ENCODE measurements around the gene PLA2G4D.

PLA2G4D gene

DNA sequence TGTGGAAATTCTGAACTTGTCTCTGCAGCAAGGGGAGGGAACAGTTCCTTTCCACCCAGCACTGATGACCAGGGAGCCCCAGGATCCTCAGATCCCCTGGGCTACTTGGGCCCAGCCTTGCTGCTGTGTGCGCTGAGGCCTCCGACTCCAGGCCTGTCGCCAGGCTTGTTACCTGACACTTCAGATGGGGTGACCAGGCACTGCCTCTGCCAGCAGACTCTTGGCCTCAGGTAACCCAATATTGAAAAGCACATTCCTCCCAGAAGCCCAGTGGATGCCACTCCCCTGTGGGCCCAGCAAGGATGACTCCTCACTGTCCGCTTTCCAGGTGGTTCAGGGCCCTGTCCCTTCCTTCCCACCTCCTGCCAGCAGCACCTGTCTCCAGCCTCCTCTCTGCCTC is 70.1 kb downstream of the PLA2G4D start:
- TF ChIP-seq, protein P1, sequence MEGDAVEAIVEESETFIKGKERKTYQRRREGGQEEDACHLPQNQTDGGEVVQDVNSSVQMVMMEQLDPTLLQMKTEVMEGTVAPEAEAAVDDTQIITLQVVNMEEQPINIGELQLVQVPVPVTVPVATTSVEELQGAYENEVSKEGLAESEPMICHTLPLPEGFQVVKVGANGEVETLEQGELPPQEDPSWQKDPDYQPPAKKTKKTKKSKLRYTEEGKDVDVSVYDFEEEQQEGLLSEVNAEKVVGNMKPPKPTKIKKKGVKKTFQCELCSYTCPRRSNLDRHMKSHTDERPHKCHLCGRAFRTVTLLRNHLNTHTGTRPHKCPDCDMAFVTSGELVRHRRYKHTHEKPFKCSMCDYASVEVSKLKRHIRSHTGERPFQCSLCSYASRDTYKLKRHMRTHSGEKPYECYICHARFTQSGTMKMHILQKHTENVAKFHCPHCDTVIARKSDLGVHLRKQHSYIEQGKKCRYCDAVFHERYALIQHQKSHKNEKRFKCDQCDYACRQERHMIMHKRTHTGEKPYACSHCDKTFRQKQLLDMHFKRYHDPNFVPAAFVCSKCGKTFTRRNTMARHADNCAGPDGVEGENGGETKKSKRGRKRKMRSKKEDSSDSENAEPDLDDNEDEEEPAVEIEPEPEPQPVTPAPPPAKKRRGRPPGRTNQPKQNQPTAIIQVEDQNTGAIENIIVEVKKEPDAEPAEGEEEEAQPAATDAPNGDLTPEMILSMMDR (IDR thresholded peaks at IDR 0.05; ENCODE audit: low read depth, low read length, poor library complexity, severe bottlenecking), result no peak
- no peak for TF ChIP-seq EZH2phosphoT487 (IDR thresholded peaks at IDR 0.05; ENCODE audit: borderline replicate concordance, low read length)
- Histone ChIP-seq H3K36me3 (ENCODE audit: control insufficient read depth, low read length) (no peaks in the 10 kb centered on the region), H4K20me1 (ENCODE audit: control insufficient read depth, insufficient read depth, low read depth, low read length) (no peaks in the 10 kb centered on the region)

GRCh38 chr15:42021593-42021992 is 72.8 kb downstream of the PLA2G4D start:
- Histone ChIP-seq H3F3A (ENCODE audit: control insufficient read depth, insufficient read depth) (no peaks in the 10 kb centered on the region), H3K4me2 (ENCODE audit: low read length) (no peak overlapping the region), H3K79me2 (ENCODE audit: control insufficient read depth, low read length) (no peaks in the 10 kb centered on the region), H3K9me2 (replicated peaks; ENCODE audit: control insufficient read depth, low read length) (no peaks in the 10 kb centered on the region), H3K27ac (ENCODE audit: low read depth, low read length) (no peak overlapping the region), H3K4me3 (ENCODE audit: low read length) (no peak overlapping the region), H3K36me3 (ENCODE audit: control insufficient read depth, low read length) (no peaks in the 10 kb centered on the region), H3K4me1 (ENCODE audit: control insufficient read depth, low read length) (no peaks in the 10 kb centered on the region), H3K27me3 (ENCODE audit: control insufficient read depth, low read length) (peaks cover 18% of the 10 kb centered on the region), H4K20me1 (ENCODE audit: control insufficient read depth, insufficient read depth, low read depth, low read length) (no peaks in the 10 kb centered on the region), H3K9me3 (ENCODE audit: control insufficient read depth, insufficient read depth, low read length) (no peaks in the 10 kb centered on the region)
- no peak for TF ChIP-seq EZH2phosphoT487 (IDR thresholded peaks at IDR 0.05; ENCODE audit: borderline replicate concordance, low read length)
- TF ChIP-seq, protein P1 (IDR thresholded peaks at IDR 0.05; ENCODE audit: low read depth, low read length, poor library complexity, severe bottlenecking), result no peak

More for the DNA sequence above, 70.1 kb downstream of the PLA2G4D start:
- Histone ChIP-seq H3K27ac (ENCODE audit: low read depth, low read length) (no peak overlapping the region), H3K9me3 (ENCODE audit: control insufficient read depth, insufficient read depth, low read length) (no peaks in the 10 kb centered on the region), H3K9me2 (replicated peaks; ENCODE audit: control insufficient read depth, low read length) (no peaks in the 10 kb centered on the region), H3F3A (ENCODE audit: control insufficient read depth, insufficient read depth) (no peaks in the 10 kb centered on the region), H3K4me1 (ENCODE audit: control insufficient read depth, low read length) (no peaks in the 10 kb centered on the region), H3K27me3 (ENCODE audit: control insufficient read depth, low read length) (peaks cover 10% of the 10 kb centered on the region), H3K79me2 (ENCODE audit: control insufficient read depth, low read length) (no peaks in the 10 kb centered on the region), H3K4me3 (ENCODE audit: low read length) (no peak overlapping the region), H3K4me2 (ENCODE audit: low read length) (no peak overlapping the region)

DNA sequence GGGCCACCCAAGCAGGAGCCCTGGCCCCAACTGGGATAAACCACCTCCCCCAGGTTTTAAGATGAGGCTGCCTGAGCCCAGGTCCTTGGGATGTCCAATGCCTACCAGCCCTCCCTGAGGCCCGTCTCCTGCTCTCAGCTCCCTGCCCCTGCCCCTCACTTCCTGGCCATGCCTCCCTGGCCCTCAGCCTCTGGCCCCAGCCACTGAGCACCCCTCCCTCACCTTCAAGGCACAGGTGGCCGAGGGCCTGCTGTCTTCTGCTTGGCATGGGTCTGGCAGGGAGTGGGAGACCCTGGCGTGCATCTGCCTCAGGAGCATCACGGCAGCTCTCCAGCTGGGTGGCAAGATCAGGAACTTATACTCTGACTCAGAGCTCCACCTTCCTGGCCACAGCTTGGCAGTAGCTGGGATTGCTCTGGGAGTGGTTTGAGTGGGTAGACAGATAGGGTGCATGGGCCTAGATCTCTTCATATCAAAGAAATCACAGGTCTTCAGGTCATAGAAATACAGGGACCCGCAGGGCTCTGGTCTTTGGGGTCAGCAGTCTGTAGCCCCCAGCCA is 73.6 kb downstream of the PLA2G4D start, which contains the start of gene PLA2G4E:
Gene PLA2G4E, minus strand, starts transcription at position 330 of the 561 bp plus-strand sequence. Its CDS starts 12 bp downstream, at position 318.
- no peak within 1 kb of the TSS for H3K27ac ChIP-seq (ENCODE audit: low read depth, low read length)
- H3K4me2 ChIP-seq (ENCODE audit: low read length), result no peak within 1 kb of the TSS
- no peaks in the 10 kb centered on the region for H3K4me1 ChIP-seq (ENCODE audit: control insufficient read depth, low read length)
- TF ChIP-seq, protein P1 (IDR thresholded peaks at IDR 0.05; ENCODE audit: low read depth, low read length, poor library complexity, severe bottlenecking), result no peak
- no peak for TF ChIP-seq EZH2phosphoT487 (IDR thresholded peaks at IDR 0.05; ENCODE audit: borderline replicate concordance, low read length)
- no peaks in the 10 kb centered on the region for H3F3A ChIP-seq (ENCODE audit: control insufficient read depth, insufficient read depth)
- no peaks in the 10 kb centered on the region for H3K36me3 ChIP-seq (ENCODE audit: control insufficient read depth, low read length)
- H3K79me2 ChIP-seq (ENCODE audit: control insufficient read depth, low read length), result no peaks in the 10 kb centered on the region
- H3K9me2 ChIP-seq (replicated peaks; ENCODE audit: control insufficient read depth, low read length), result no peaks in the 10 kb centered on the region
- no peaks in the 10 kb centered on the region for H4K20me1 ChIP-seq (ENCODE audit: control insufficient read depth, insufficient read depth, low read depth, low read length)
- H3K9me3 ChIP-seq (ENCODE audit: control insufficient read depth, insufficient read depth, low read length), result no peaks in the 10 kb centered on the region
- no peak within 1 kb of the TSS for H3K4me3 ChIP-seq (ENCODE audit: low read length)
- H3K27me3 ChIP-seq (ENCODE audit: control insufficient read depth, low read length), result peaks cover 18% of the 10 kb centered on the region
